Mucosa of gallbladder (tissue), 1 donor: ENCODE results near the gene NKX1-2. TPM values are rescaled to one million over a fixed set of nuclear protein-coding genes. Genes with fewer than 3 reads are reported as not detected.

Source experiments
- DNase-seq: peaks from one replicate; pipeline ENCODE4 v3.0.0-alpha.2; 2020; ENCODE audit warnings: low spot score
- total RNA-seq: library from RNA; stranded (reverse); gene quantifications from one replicate; pipeline ENCODE4 v1.2.1, GENCODE V29; 2021
- donor health status: DM: no; HTN: no; CAD: no.

Gene NKX1-2
- total RNA-seq, 1 donor from 2014 or later: 0.09 TPM

GRCh38 chr10:124476043-124476725 lies 26.3 kb upstream of the NKX1-2 start:
- DNase-seq: peak; percentile 81

GRCh38 chr10:124474514-124475070 lies 24.8 kb upstream of the NKX1-2 start:
- no peak for DNase-seq

DNA sequence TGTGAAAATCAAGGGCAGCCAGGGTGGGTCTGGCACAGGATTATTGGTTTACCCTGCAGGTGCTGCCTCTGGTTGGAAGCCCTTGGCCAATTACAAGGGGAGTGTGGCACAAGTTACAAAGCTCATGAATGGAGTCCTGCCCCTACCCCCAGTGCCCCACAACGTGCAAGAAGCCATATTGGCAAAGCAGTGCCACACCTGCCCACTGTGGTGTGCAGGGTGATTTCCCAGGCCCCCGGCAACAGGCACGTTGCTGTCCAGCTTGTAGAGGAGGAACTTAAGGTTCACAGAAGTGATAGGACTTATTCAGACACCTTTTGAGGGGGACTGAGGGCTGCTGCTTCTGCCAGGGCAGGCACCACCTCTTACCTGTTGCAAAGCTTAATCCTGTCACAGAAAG lies 23.2 kb upstream of the NKX1-2 start:
- no peak for DNase-seq

DNA sequence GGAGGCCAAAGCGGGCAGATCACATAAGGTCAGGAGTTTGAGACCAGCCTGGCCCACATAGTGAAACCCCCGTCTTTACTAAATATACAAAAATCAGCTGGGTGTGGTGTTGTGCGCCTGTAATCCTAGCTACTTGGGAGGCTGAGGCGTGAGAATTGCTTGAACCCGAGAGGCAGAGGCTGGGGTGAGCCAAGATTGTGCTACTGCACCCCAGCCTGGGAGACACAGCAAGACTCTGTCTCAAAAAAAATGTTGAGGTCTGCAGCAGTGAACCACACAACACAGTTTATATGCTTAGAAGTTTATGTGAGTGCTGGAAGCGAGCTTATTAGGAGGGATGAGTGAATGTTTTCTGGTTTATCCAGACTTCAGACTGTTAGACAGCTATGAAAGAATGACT lies 22.2 kb upstream of the NKX1-2 start:
- no peak for DNase-seq

DNA sequence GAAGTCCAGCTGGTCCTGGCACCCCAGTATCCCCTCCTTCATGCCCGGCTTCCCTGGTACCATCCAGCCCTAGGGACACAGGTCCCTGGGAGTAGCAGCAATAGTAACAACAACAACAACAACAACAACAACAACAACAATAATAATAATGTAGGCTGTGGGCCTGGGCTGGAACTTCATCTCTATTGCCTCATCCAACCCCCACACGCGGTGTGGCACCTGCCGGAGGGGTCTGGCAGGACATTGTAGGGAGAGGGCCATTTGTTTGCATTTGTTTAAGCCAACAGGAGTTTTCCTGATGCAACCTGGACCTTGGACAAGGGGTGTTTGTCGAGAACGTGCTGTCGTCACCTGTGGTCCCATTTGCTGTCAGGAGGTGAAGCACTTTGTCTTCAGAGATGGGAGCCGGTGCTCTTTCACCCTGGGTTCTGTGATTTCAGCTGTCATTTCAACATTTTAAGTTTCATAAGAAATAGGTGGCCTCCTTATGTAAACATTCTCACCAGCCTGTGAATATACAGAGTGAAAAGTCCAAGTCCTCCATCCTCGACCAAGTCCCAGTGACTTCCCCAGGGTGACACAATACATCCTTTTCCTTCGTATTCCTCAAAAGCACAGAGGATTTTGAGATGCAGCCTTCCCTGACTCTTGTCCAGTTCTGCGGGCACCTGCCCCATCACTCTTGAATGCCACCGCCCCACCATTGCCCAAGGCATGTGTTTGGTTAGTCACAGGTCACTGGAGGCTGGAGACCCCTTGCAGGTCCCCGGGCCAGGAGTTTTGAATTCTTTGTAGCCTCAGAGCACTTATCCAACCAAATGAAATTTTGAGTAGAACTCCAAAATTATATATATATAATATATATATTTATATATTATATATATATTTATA lies 21.0 kb upstream of the NKX1-2 start:
- peak; percentile 26 for DNase-seq

GRCh38 chr10:124469956-124470484 lies 20.2 kb upstream of the NKX1-2 start:
- DNase-seq: no peak

- no peak for DNase-seq
Observed at GRCh38 chr10:124468624-124469023, 18.8 kb upstream of the NKX1-2 start.

- DNase-seq: no peak
Observed at GRCh38 chr10:124467165-124467564, 17.3 kb upstream of the NKX1-2 start.

- no peak for DNase-seq
Observed at GRCh38 chr10:124465777-124466488, 16.1 kb upstream of the NKX1-2 start.

- no peak for DNase-seq
Observed at GRCh38 chr10:124465003-124465776, 15.4 kb upstream of the NKX1-2 start.

GRCh38 chr10:124464028-124464965 lies 14.5 kb upstream of the NKX1-2 start:
- no peak for DNase-seq

- DNase-seq: no peak
Observed at GRCh38 chr10:124462348-124462695, 12.5 kb upstream of the NKX1-2 start.

GRCh38 chr10:124461642-124462347 lies 12.0 kb upstream of the NKX1-2 start, which contains the start of gene LHPP:
TSS of gene LHPP (plus strand) at chr10:124461823. CDS start at chr10:124461863, 40 bp downstream.
- peak; percentile 86 for DNase-seq

DNA sequence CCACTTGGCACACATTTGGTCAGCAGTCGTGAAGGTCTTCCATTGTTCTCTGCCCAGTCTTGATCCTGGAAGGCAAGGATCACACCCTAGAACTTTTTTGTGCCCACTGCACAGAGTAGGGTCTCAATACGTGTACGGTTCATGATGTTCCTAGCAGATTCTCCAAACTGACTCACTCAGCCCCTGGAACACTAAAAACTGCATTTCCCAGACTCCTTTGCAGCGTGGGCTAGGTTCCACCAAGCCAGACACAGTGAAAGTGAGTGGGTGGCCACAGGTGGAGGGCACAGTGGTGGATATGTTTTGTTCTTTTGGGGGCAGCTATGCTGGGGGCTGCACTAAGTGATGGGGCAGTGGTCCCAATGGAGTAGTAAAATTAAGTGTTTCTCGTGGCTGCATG lies 10.3 kb upstream of the NKX1-2 start:
- no peak for DNase-seq

GRCh38 chr10:124459395-124459794 lies 9.6 kb upstream of the NKX1-2 start:
- no peak for DNase-seq

- no peak for DNase-seq
Observed at GRCh38 chr10:124458889-124459288, 9.1 kb upstream of the NKX1-2 start.

- no peak for DNase-seq
Observed at GRCh38 chr10:124458473-124458872, 8.6 kb upstream of the NKX1-2 start.

DNA sequence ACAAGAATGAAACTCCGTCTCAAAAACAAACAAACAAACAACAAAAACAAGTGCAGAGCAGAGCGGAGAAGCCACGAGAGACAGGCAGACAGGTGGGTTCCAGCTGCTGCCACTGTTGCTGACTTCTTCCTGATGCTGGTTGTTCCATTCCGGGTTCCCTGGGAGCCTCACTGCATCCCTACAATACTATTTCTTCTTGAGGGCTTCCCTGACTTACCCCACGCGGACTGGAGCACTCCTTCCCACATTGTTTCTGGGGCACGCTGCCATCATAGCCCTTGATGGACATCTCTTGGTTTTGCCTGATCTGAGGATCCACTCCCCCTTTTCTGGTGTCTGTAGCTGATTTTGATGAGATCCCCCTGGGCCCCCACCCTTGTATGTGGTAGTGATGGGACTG lies 5.6 kb upstream of the NKX1-2 start:
- DNase-seq: no peak

- no peak for DNase-seq
Observed at GRCh38 chr10:124453960-124454610, 4.2 kb upstream of the NKX1-2 start.
